ENCODE results near the gene CBFA2T3. TPM values are rescaled to one million over a fixed set of nuclear protein-coding genes. Genes with fewer than 3 reads are reported as not detected.

Gene CBFA2T3
- total RNA-seq, 1 experiment from 2014 or later = 2.1 TPM

GRCh38 chr16:88835383-88835782 lies 141.6 kb downstream of the CBFA2T3 start:
- CTCF ChIA-PET = no interaction called here
- Mint-ChIP-seq H3K36me3 (ENCODE audit: insufficient read depth, unreplicated experiment) (peaks cover 13% of the 10 kb centered on the region), H3K9me3 (ENCODE audit: unreplicated experiment) (no peaks in the 10 kb centered on the region), H3K4me1 (ENCODE audit: low read depth, unreplicated experiment) (no peaks in the 10 kb centered on the region), H3K27ac (ENCODE audit: unreplicated experiment) (no peak overlapping the region), H3K4me3 (ENCODE audit: unreplicated experiment) (no peak overlapping the region), H3K27me3 (ENCODE audit: insufficient read depth, unreplicated experiment) (no peaks in the 10 kb centered on the region)
- POLR2A ChIA-PET = no interaction called here
- Histone ChIP-seq H3K36me3 (ENCODE audit: control insufficient read depth, insufficient read depth, low read length) (peaks cover 3% of the 10 kb centered on the region), H3K9me3 (no peaks in the 10 kb centered on the region), H3K27me3 (replicated peaks; ENCODE audit: control insufficient read depth, insufficient read depth, low read length) (no peaks in the 10 kb centered on the region), H3K4me3 (ENCODE audit: low read depth, low read length) (no peak overlapping the region), H3K4me1 (no peaks in the 10 kb centered on the region)
- intact Hi-C loops (cut with micrococcal nuclease; ENCODE audit: unreplicated experiment) = no loop called here
- no TSS peak for BruUV-seq (replicated peaks)
- TF ChIP-seq, protein P1, sequence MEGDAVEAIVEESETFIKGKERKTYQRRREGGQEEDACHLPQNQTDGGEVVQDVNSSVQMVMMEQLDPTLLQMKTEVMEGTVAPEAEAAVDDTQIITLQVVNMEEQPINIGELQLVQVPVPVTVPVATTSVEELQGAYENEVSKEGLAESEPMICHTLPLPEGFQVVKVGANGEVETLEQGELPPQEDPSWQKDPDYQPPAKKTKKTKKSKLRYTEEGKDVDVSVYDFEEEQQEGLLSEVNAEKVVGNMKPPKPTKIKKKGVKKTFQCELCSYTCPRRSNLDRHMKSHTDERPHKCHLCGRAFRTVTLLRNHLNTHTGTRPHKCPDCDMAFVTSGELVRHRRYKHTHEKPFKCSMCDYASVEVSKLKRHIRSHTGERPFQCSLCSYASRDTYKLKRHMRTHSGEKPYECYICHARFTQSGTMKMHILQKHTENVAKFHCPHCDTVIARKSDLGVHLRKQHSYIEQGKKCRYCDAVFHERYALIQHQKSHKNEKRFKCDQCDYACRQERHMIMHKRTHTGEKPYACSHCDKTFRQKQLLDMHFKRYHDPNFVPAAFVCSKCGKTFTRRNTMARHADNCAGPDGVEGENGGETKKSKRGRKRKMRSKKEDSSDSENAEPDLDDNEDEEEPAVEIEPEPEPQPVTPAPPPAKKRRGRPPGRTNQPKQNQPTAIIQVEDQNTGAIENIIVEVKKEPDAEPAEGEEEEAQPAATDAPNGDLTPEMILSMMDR (IDR thresholded peaks at IDR 0.05; ENCODE audit: insufficient read depth in 1 of 2, low read depth in 1 of 2, low read length in 1 of 2, severe bottlenecking in 1 of 2, unreplicated experiment in 1 of 2) = no peak
- no peak for DNase-seq

DNA sequence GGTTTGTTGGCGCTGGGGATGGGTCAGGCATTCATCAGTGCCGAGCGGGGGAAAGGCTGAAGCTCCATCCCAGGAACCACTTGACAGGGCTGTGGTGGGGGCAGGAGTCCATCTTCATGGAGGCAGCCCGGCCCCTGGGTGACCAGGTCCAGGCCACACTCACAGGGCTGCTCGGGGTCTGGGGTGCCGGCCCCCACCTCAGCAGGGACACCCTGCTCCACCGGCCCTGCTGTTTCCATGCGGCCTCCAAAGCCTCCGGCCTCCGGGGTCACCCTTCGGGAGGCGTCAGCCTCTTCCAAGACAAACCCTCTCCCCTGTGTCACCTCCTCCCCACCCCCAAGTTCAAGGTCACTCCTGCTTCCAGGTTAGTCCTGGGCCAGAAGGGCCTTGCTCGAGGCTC lies 142.3 kb downstream of the CBFA2T3 start:
- no peaks in the 10 kb centered on the region for H3K4me1 ChIP-seq
- Mint-ChIP-seq H3K27me3 (ENCODE audit: insufficient read depth, unreplicated experiment) (no peaks in the 10 kb centered on the region), H3K36me3 (ENCODE audit: insufficient read depth, unreplicated experiment) (peaks cover 8% of the 10 kb centered on the region), H3K9me3 (ENCODE audit: unreplicated experiment) (no peaks in the 10 kb centered on the region), H3K4me1 (ENCODE audit: low read depth, unreplicated experiment) (no peaks in the 10 kb centered on the region), H3K27ac (ENCODE audit: unreplicated experiment) (no peak overlapping the region), H3K4me3 (ENCODE audit: unreplicated experiment) (no peak overlapping the region)
- TF ChIP-seq, protein P1 (IDR thresholded peaks at IDR 0.05; ENCODE audit: insufficient read depth in 1 of 2, low read depth in 1 of 2, low read length in 1 of 2, severe bottlenecking in 1 of 2, unreplicated experiment in 1 of 2) = no peak
- no peaks in the 10 kb centered on the region for H3K27me3 ChIP-seq (replicated peaks; ENCODE audit: control insufficient read depth, insufficient read depth, low read length)
- H3K9me3 ChIP-seq = no peaks in the 10 kb centered on the region
- H3K36me3 ChIP-seq (ENCODE audit: control insufficient read depth, insufficient read depth, low read length) = peaks cover 2% of the 10 kb centered on the region
- ChIA-PET POLR2A (no interaction called here), CTCF (no interaction called here)
- no TSS peak for BruUV-seq (replicated peaks)
- H3K4me3 ChIP-seq (ENCODE audit: low read depth, low read length) = no peak overlapping the region
- intact Hi-C loops (cut with micrococcal nuclease; ENCODE audit: unreplicated experiment) = no loop called here
- DNase-seq = no peak

- TF ChIP-seq, protein P1 (IDR thresholded peaks at IDR 0.05; ENCODE audit: insufficient read depth in 1 of 2, low read depth in 1 of 2, low read length in 1 of 2, severe bottlenecking in 1 of 2, unreplicated experiment in 1 of 2) = no peak
- Histone ChIP-seq H3K4me1 (no peaks in the 10 kb centered on the region), H3K9me3 (no peaks in the 10 kb centered on the region), H3K27me3 (replicated peaks; ENCODE audit: control insufficient read depth, insufficient read depth, low read length) (no peaks in the 10 kb centered on the region), H3K36me3 (ENCODE audit: control insufficient read depth, insufficient read depth, low read length) (no peaks in the 10 kb centered on the region; the same call in 1 of the 2 replicates), H3K4me3 (ENCODE audit: low read depth, low read length) (no peak overlapping the region)
- POLR2A ChIA-PET = no interaction called here
- Mint-ChIP-seq H3K9me3 (ENCODE audit: unreplicated experiment) (no peaks in the 10 kb centered on the region), H3K27me3 (ENCODE audit: insufficient read depth, unreplicated experiment) (no peaks in the 10 kb centered on the region), H3K4me3 (ENCODE audit: unreplicated experiment) (no peak overlapping the region), H3K27ac (ENCODE audit: unreplicated experiment) (no peak overlapping the region), H3K36me3 (ENCODE audit: insufficient read depth, unreplicated experiment) (peaks cover 6% of the 10 kb centered on the region), H3K4me1 (ENCODE audit: low read depth, unreplicated experiment) (no peaks in the 10 kb centered on the region)
- DNase-seq = no peak
- CTCF ChIA-PET = interaction anchor here (1.0 kb wide), 1 partner anchor 24 kb away, joined by 4 read pairs; no protein-coding TSS in a partner anchor
- BruUV-seq (replicated peaks) = no TSS peak
- intact Hi-C loops (cut with micrococcal nuclease; ENCODE audit: unreplicated experiment) = no loop called here
Observed at GRCh38 chr16:88833086-88833485, 143.9 kb downstream of the CBFA2T3 start.

Measured in Caco-2 (cell line).